Natural killer cell treated with Interleukin-12 subunit alpha and Interleukin-12 subunit beta and Interleukin-15 and Interleukin-18, amount 100 ng/mL, for 72 hours (primary cell): ENCODE measurements around the gene IFIH1. TPM values are rescaled to one million over a fixed set of nuclear protein-coding genes. Genes with fewer than 3 reads are reported as not detected.

Source experiments
- ATAC-seq, 2 donors: fragments of 150-1000 bp; cut with Tn5 transposase in 1 of 2; sonication (Bioruptor Pico), chemical (Tn5 transposase) in 1 of 2; 2 replicates each; pipeline ENCODE4 v1.10.0; 2021
- DNase-seq: peaks from one replicate; pipeline ENCODE4 v3.0.0; 2022; ENCODE audit warnings: low spot score
- H3K27ac Mint-ChIP-seq, 2 donors: 1 replicate in 1 of 2; 2 replicates in 1 of 2; pipeline ENCODE4 v1.8.0; 2022; ENCODE audit warnings: mixed read lengths in 2 of 2, mild to moderate bottlenecking in 1 of 2, moderate library complexity in 1 of 2
- H3K27me3 Mint-ChIP-seq, 2 donors: 1 replicate in 1 of 2; 2 replicates in 1 of 2; pipeline ENCODE4 v1.8.0; 2022; ENCODE audit warnings: mixed read lengths in 2 of 2
- H3K36me3 Mint-ChIP-seq: one replicate; pipeline ENCODE4 v1.8.0; 2022; ENCODE audit warnings: mixed read lengths
- H3K4me1 Mint-ChIP-seq, 2 donors: 1 replicate in 1 of 2; 2 replicates in 1 of 2; pipeline ENCODE4 v1.8.0; 2022; ENCODE audit warnings: low read depth in 2 of 2, mixed read lengths in 2 of 2, mild to moderate bottlenecking in 1 of 2
- H3K4me3 Mint-ChIP-seq: one replicate; pipeline ENCODE4 v1.8.0; 2022; ENCODE audit warnings: mixed read lengths
- H3K9me3 Mint-ChIP-seq: 2 replicates; pipeline ENCODE4 v1.8.0; 2022; ENCODE audit warnings: mixed read lengths
- total RNA-seq, 2 donors: library from RNA; stranded (reverse); gene quantifications; one replicate each; pipeline ENCODE4 v1.2.3, GENCODE V29; 2022

Gene IFIH1
- total RNA-seq, 2 donors from 2014 or later: 26.7 to 30.9 TPM

- Mint-ChIP-seq H3K27me3 (no peaks in the 10 kb centered on the region), H3K27ac (no peak overlapping the region), H3K4me1 (no peaks in the 10 kb centered on the region), H3K9me3 (no peaks in the 10 kb centered on the region), H3K4me3 (no peak overlapping the region), H3K36me3 (peaks cover 5% of the 10 kb centered on the region)
- DNase-seq (no peak), ATAC-seq (no peak)
Observed at GRCh38 chr2:162298669-162299335, 19.7 kb downstream of the IFIH1 start.

GRCh38 chr2:162297925-162298552 is 20.4 kb downstream of the IFIH1 start:
- Mint-ChIP-seq H3K4me3 (no peak overlapping the region), H3K27me3 (no peaks in the 10 kb centered on the region), H3K4me1 (no peaks in the 10 kb centered on the region), H3K36me3 (peaks cover 5% of the 10 kb centered on the region), H3K27ac (no peak overlapping the region), H3K9me3 (no peaks in the 10 kb centered on the region)
- ATAC-seq (no peak), DNase-seq (peak; percentile 79)

GRCh38 chr2:162295009-162295408 is 23.5 kb downstream of the IFIH1 start:
- no peaks in the 10 kb centered on the region for H3K27me3 Mint-ChIP-seq
- peaks cover 9% of the 10 kb centered on the region for H3K36me3 Mint-ChIP-seq
- H3K4me1 Mint-ChIP-seq: peaks cover 0 to 2% of the 10 kb centered on the region in 2 donors
- no peak overlapping the region for H3K27ac Mint-ChIP-seq
- ATAC-seq (no peak), DNase-seq (no peak)
- H3K9me3 Mint-ChIP-seq: no peaks in the 10 kb centered on the region
- H3K4me3 Mint-ChIP-seq: no peak overlapping the region

GRCh38 chr2:162293122-162293786 is 25.2 kb downstream of the IFIH1 start:
- no peaks in the 10 kb centered on the region for H3K9me3 Mint-ChIP-seq
- H3K4me1 Mint-ChIP-seq: peaks cover 0 to 2% of the 10 kb centered on the region in 2 donors
- no peak overlapping the region for H3K27ac Mint-ChIP-seq
- no peak overlapping the region for H3K4me3 Mint-ChIP-seq
- ATAC-seq (no peak), DNase-seq (no peak)
- H3K27me3 Mint-ChIP-seq: no peaks in the 10 kb centered on the region
- H3K36me3 Mint-ChIP-seq: peaks cover 9% of the 10 kb centered on the region

- Mint-ChIP-seq H3K27me3 (no peaks in the 10 kb centered on the region), H3K27ac (no peak overlapping the region), H3K4me3 (no peak overlapping the region), H3K4me1 (peaks cover 0 to 2% of the 10 kb centered on the region in 2 donors), H3K36me3 (peaks cover 10% of the 10 kb centered on the region), H3K9me3 (no peaks in the 10 kb centered on the region)
- DNase-seq (no peak), ATAC-seq (no peak)
Observed at GRCh38 chr2:162291748-162292147, 26.7 kb downstream of the IFIH1 start.

- ATAC-seq (no peak), DNase-seq (no peak)
- H3K9me3 Mint-ChIP-seq: no peaks in the 10 kb centered on the region
- H3K27me3 Mint-ChIP-seq: no peaks in the 10 kb centered on the region
- peak overlapping the region in 1 of 2 donors; percentile 5 for H3K27ac Mint-ChIP-seq
- H3K36me3 Mint-ChIP-seq: peaks cover 21% of the 10 kb centered on the region
- no peak overlapping the region for H3K4me3 Mint-ChIP-seq
- peaks cover 0 to 5% of the 10 kb centered on the region in 2 donors for H3K4me1 Mint-ChIP-seq
Observed at GRCh38 chr2:162282765-162283425, 35.6 kb downstream of the IFIH1 start.

GRCh38 chr2:162280654-162281053 is 37.8 kb downstream of the IFIH1 start:
- DNase-seq (no peak), ATAC-seq (no peak)
- H3K4me3 Mint-ChIP-seq: no peak overlapping the region
- no peaks in the 10 kb centered on the region for H3K9me3 Mint-ChIP-seq
- no peaks in the 10 kb centered on the region for H3K27me3 Mint-ChIP-seq
- peaks cover 0 to 5% of the 10 kb centered on the region in 2 donors for H3K4me1 Mint-ChIP-seq
- H3K36me3 Mint-ChIP-seq: peaks cover 27% of the 10 kb centered on the region
- H3K27ac Mint-ChIP-seq: no peak overlapping the region

GRCh38 chr2:162277381-162277780 is 41.1 kb downstream of the IFIH1 start:
- Mint-ChIP-seq H3K4me3 (no peak overlapping the region), H3K9me3 (no peaks in the 10 kb centered on the region), H3K36me3 (peaks cover 24% of the 10 kb centered on the region), H3K27ac (no peak overlapping the region), H3K27me3 (no peaks in the 10 kb centered on the region), H3K4me1 (no peaks in the 10 kb centered on the region)
- DNase-seq (no peak), ATAC-seq (no peak)

- H3K36me3 Mint-ChIP-seq: peaks cover 21% of the 10 kb centered on the region
- ATAC-seq (no peak), DNase-seq (no peak)
- H3K4me1 Mint-ChIP-seq: no peaks in the 10 kb centered on the region
- H3K9me3 Mint-ChIP-seq: no peaks in the 10 kb centered on the region
- no peaks in the 10 kb centered on the region for H3K27me3 Mint-ChIP-seq
- H3K4me3 Mint-ChIP-seq: no peak overlapping the region
- H3K27ac Mint-ChIP-seq: no peak overlapping the region
Observed at GRCh38 chr2:162267996-162268395, 50.5 kb downstream of the IFIH1 start.

GRCh38 chr2:162267496-162267895 is 51.0 kb downstream of the IFIH1 start:
- Mint-ChIP-seq H3K27me3 (no peaks in the 10 kb centered on the region), H3K4me3 (no peak overlapping the region), H3K9me3 (no peaks in the 10 kb centered on the region), H3K27ac (no peak overlapping the region), H3K36me3 (peaks cover 20% of the 10 kb centered on the region), H3K4me1 (no peaks in the 10 kb centered on the region)
- no peak for ATAC-seq
- DNase-seq: no peak

GRCh38 chr2:162266460-162266760 is 52.1 kb downstream of the IFIH1 start:
- ATAC-seq (no peak), DNase-seq (no peak)
- Mint-ChIP-seq H3K27ac (no peak overlapping the region), H3K36me3 (peaks cover 10% of the 10 kb centered on the region), H3K27me3 (no peaks in the 10 kb centered on the region), H3K4me3 (no peak overlapping the region), H3K9me3 (no peaks in the 10 kb centered on the region), H3K4me1 (peaks cover 5 to 6% of the 10 kb centered on the region in 2 donors)

GRCh38 chr2:162265666-162266459 is 52.6 kb downstream of the IFIH1 start:
- no peak for DNase-seq
- no peaks in the 10 kb centered on the region for H3K27me3 Mint-ChIP-seq
- H3K9me3 Mint-ChIP-seq: no peaks in the 10 kb centered on the region
- H3K4me1 Mint-ChIP-seq: peaks cover 10 to 11% of the 10 kb centered on the region in 2 donors
- peaks cover 10% of the 10 kb centered on the region for H3K36me3 Mint-ChIP-seq
- no peak overlapping the region for H3K4me3 Mint-ChIP-seq
- H3K27ac Mint-ChIP-seq: no peak overlapping the region
- no peak for ATAC-seq
